Loucy (cell line): Measurements from ENCODE around the gene KATNAL2.

Experiments
- EZH2phosphoT487 ChIP-seq: fragments of 200-600 bp; IDR thresholded peaks from 2 replicates; pipeline ENCODE4 v1.6.1; 2018; ENCODE audit warnings: antibody characterized with exemption, mild to moderate bottlenecking, moderate library complexity, borderline replicate concordance
- TF ChIP-seq, protein P1 (sequence below): fragments of 200-600 bp; sonication (generic); conservative IDR thresholded peaks from 2 replicates; pipeline ENCODE4 v1.5.1; 2014; ENCODE audit warnings: mild to moderate bottlenecking, antibody characterized with exemption, low read length

DNA sequence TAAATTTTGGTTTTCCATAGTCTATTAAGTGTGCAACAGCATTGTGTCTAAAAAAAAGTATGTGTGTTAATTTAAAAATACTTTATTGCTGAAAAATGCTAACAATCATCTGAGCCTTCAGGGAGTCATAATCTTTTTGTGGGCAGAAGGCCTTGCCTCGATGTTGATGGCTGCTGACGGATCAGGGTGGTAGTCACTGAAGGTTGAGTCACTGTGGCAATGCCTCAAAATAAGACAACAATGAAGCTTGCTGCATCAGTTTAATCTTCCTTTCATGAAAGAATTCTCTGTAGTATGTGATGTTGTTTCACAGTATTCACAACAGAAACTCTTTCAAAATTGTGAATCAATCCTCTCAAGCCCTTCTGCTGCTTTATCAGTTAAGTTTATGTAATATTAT is 201.6 kb downstream of the KATNAL2 start:
- TF ChIP-seq, protein P1, sequence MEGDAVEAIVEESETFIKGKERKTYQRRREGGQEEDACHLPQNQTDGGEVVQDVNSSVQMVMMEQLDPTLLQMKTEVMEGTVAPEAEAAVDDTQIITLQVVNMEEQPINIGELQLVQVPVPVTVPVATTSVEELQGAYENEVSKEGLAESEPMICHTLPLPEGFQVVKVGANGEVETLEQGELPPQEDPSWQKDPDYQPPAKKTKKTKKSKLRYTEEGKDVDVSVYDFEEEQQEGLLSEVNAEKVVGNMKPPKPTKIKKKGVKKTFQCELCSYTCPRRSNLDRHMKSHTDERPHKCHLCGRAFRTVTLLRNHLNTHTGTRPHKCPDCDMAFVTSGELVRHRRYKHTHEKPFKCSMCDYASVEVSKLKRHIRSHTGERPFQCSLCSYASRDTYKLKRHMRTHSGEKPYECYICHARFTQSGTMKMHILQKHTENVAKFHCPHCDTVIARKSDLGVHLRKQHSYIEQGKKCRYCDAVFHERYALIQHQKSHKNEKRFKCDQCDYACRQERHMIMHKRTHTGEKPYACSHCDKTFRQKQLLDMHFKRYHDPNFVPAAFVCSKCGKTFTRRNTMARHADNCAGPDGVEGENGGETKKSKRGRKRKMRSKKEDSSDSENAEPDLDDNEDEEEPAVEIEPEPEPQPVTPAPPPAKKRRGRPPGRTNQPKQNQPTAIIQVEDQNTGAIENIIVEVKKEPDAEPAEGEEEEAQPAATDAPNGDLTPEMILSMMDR, result no peak
- TF ChIP-seq EZH2phosphoT487, result no peak
